ENCODE data around the gene DGKB. TPM values are rescaled to one million over a fixed set of nuclear protein-coding genes. Genes with fewer than 3 reads are reported as not detected.

The DGKB gene
- total and polyA plus RNA-seq, 8 donors, result 0.20 to 260 (median 3.2) TPM; not detected in 4

DNA sequence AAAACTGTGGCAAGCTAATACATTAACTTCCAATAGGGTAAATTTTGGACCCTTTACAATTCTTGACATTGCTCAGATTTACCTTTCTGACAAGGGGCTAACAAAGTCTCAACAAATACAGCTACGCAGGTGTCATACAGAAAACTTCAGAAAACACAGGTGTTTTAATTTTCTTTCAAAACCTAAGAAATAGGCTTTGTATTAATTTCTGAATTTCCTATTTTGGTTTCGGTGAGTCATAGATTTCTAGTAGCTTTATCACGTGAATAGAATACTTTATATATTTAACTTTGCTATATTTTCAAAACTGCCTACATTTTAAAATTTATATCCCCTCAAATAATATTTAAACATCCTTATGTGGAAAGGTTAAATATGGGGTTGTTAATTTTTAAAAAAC is 215.3 kb downstream of the DGKB start:
- Histone ChIP-seq H3K27me3 (no peaks in the 10 kb centered on the region), H3K9me3 (no peaks in the 10 kb centered on the region), H3K4me1 (peaks cover 0 to 14% (median 2%) of the 10 kb centered on the region in 4 donors), H3K36me3 (no peaks in the 10 kb centered on the region), H3K27ac (no peak overlapping the region), H3K4me3 (no peak overlapping the region)
- TF ChIP-seq, protein P1, sequence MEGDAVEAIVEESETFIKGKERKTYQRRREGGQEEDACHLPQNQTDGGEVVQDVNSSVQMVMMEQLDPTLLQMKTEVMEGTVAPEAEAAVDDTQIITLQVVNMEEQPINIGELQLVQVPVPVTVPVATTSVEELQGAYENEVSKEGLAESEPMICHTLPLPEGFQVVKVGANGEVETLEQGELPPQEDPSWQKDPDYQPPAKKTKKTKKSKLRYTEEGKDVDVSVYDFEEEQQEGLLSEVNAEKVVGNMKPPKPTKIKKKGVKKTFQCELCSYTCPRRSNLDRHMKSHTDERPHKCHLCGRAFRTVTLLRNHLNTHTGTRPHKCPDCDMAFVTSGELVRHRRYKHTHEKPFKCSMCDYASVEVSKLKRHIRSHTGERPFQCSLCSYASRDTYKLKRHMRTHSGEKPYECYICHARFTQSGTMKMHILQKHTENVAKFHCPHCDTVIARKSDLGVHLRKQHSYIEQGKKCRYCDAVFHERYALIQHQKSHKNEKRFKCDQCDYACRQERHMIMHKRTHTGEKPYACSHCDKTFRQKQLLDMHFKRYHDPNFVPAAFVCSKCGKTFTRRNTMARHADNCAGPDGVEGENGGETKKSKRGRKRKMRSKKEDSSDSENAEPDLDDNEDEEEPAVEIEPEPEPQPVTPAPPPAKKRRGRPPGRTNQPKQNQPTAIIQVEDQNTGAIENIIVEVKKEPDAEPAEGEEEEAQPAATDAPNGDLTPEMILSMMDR (IDR thresholded peaks at IDR 0.05), result no peak
- no peak for TF ChIP-seq POLR2A (IDR thresholded peaks at IDR 0.05)
- no peak for TF ChIP-seq POLR2AphosphoS5 (IDR thresholded peaks at IDR 0.05)
- TF ChIP-seq EP300 (IDR thresholded peaks at IDR 0.05), result no peak
- intact Hi-C loops (cut with DNase I; ENCODE audit: low total_unique reads), result no loop called here
- 67 to 85% (median 70%) methylated on average over 3 of the region's 3 CpGs for WGBS, 5 donors
- DNase-seq, result no peak

GRCh38 chr7:14685167-14685566 is 217.4 kb downstream of the DGKB start:
- 66 to 81% (median 76%) methylated on average over 7 of the region's 7 CpGs for WGBS, 5 donors
- H3K27me3 ChIP-seq, result no peaks in the 10 kb centered on the region
- no peak overlapping the region for H3K27ac ChIP-seq
- H3K4me1 ChIP-seq, result peaks cover 0 to 11% (median 2%) of the 10 kb centered on the region in 4 donors
- intact Hi-C loops (cut with DNase I; ENCODE audit: low total_unique reads), result no loop called here
- no peaks in the 10 kb centered on the region for H3K9me3 ChIP-seq
- H3K36me3 ChIP-seq, result no peaks in the 10 kb centered on the region
- peak in 1 of 2 donors; percentile 12 for DNase-seq
- H3K4me3 ChIP-seq, result no peak overlapping the region
- TF ChIP-seq EP300 (IDR thresholded peaks at IDR 0.05) (no peak), POLR2AphosphoS5 (IDR thresholded peaks at IDR 0.05) (no peak), POLR2A (IDR thresholded peaks at IDR 0.05) (no peak)
- TF ChIP-seq, protein P1 (IDR thresholded peaks at IDR 0.05), result no peak

DNA sequence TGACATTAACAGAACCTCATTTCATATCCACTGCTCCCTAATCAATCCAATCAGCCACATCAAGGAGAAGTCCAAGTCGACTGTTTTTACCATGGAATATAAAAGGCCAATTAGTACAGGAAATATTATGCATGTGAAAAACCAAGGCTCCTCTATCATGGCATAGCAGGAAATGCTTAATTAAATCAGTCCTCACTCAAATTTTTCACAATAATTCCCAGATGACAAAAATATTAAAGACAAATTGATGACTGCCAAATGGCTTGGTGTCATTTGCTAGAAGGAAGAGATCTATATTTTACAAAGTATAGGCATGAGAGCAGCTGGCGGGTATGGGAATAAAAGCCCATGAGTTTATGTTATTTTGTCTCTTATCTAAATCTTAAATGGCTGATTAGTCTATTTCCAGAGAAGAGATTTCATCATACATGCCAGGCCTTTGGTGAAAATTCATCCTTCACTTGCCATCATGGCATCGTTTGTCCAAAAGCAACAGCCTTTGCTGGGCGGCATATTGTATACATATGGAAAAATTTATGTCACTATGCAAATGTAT is 219.6 kb downstream of the DGKB start:
- TF ChIP-seq POLR2AphosphoS5 (IDR thresholded peaks at IDR 0.05) (no peak), EP300 (IDR thresholded peaks at IDR 0.05) (no peak), POLR2A (IDR thresholded peaks at IDR 0.05) (no peak)
- TF ChIP-seq, protein P1 (IDR thresholded peaks at IDR 0.05), result no peak
- Histone ChIP-seq H3K27me3 (no peaks in the 10 kb centered on the region), H3K4me1 (peaks cover 0 to 4% (median 2%) of the 10 kb centered on the region in 4 donors), H3K9me3 (no peaks in the 10 kb centered on the region), H3K36me3 (no peaks in the 10 kb centered on the region), H3K27ac (no peak overlapping the region), H3K4me3 (no peak overlapping the region)
- DNase-seq, result no peak
- WGBS, 5 donors, result 93 to 96% (median 95%) methylated on average over 4 of the region's 4 CpGs
- intact Hi-C loops (cut with DNase I; ENCODE audit: low total_unique reads), result no loop called here

DNA sequence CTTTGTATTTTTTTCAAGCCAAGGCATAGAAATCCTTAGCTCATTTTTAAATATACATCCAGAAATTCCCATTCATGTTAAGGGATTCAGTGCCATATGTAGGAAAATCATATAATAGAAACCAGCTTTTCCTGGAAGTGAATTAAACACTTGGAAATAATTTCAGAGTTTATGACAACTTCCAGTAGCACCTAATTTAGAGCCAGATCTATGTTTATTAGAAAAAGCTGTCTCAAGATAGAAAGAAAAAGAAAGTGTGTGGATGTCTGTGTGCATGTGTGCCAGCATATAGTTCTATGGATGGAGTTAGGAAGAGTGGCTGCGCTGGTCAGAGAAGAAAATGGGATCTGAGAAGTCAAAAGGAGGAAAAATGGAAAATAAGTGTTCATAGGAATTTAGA is 225.7 kb downstream of the DGKB start:
- WGBS, 5 donors, result 91 to 100% (median 93%) methylated on average over 1 of the region's 1 CpG
- Histone ChIP-seq H3K4me1 (no peaks in the 10 kb centered on the region), H3K36me3 (peaks cover 0 to 12% (median 0%) of the 10 kb centered on the region in 4 donors), H3K27ac (no peak overlapping the region), H3K4me3 (no peak overlapping the region), H3K27me3 (no peaks in the 10 kb centered on the region), H3K9me3 (no peaks in the 10 kb centered on the region)
- DNase-seq, result no peak
- intact Hi-C loops (cut with DNase I; ENCODE audit: low total_unique reads), result no loop called here
- no peak for TF ChIP-seq EP300 (IDR thresholded peaks at IDR 0.05)
- TF ChIP-seq, protein P1 (IDR thresholded peaks at IDR 0.05), result no peak
- TF ChIP-seq POLR2A (IDR thresholded peaks at IDR 0.05), result no peak
- TF ChIP-seq POLR2AphosphoS5 (IDR thresholded peaks at IDR 0.05), result no peak

Data from stomach (tissue), 9 donors.